Right cardiac atrium (tissue), 5 donors: ENCODE data around the gene FBLN1. TPM values are rescaled to one million over a fixed set of nuclear protein-coding genes. Genes with fewer than 3 reads are reported as not detected.

Experiments used
- ATAC-seq, 2 donors: fragments of 200-7000 bp; cut with Tn5 transposase; one replicate each; pipeline versions ENCODE4 v1.8.0 to v1.9.1; 2020; ENCODE audit warnings: moderate library complexity in 2 of 2, mild to moderate bottlenecking in 1 of 2
- DNase-seq, 3 donors: peaks; one replicate each; pipeline ENCODE4 v3.0.0-alpha.2; 2020
- H3K27ac ChIP-seq: one replicate; pipeline ENCODE4 v1.5.1; 2013; ENCODE audit warnings: mild to moderate bottlenecking, low read length, control low read depth, moderate library complexity
- H3K27me3 ChIP-seq: one replicate; pipeline ENCODE4 v1.6.1; 2013; ENCODE audit not compliant: control insufficient read depth, insufficient read depth
- H3K4me1 ChIP-seq: one replicate; pipeline ENCODE4 v1.6.1; 2013; ENCODE audit warnings: low read length; ENCODE audit not compliant: control insufficient read depth, insufficient read depth
- H3K4me3 ChIP-seq: one replicate; pipeline ENCODE4 v1.5.1; 2013; ENCODE audit warnings: low read length, control low read depth
- H3K9me3 ChIP-seq: one replicate; pipeline ENCODE4 v1.6.1; 2013; ENCODE audit warnings: low read length; ENCODE audit not compliant: control insufficient read depth
- WGBS: extraction: QIAGEN DNeasy Blood & Tissue Kit; methylation state at CpG from one replicate; pipeline ENCODE4 v1.1.7; 2013; 5-methylcytosine and 5-hydroxymethylcytosine counted together
- intact Hi-C, 4 donors: fragments of 100-400 bp; cut with DNase I; formaldehyde crosslinking; loops; one replicate each; pipeline versions ENCODE4 v1.11.0 to v1.14.0; 2022 to 2023
- polyA plus RNA-seq: library from polyadenylated mRNA; stranded (reverse); fragments of 200-250 nt; gene quantifications from one replicate; pipeline ENCODE4 v1.2.3, GENCODE V29; 2013
- total RNA-seq, 4 donors: library from RNA; stranded (reverse); fragmentation: NEBNext Ultra II Directional; extraction: Animal tissue kit (Norgen Biotek cat#: 25700); gene quantifications; one replicate each; pipeline ENCODE4 v1.2.1, GENCODE V29; 2021
- donor health status: healthy with polysubstance abuse.
- donor health status: DM: no; HTN: yes; CAD: no.
- donor health status: DM: no; HTN: no; CAD: no.
- donor health status: DM: no; HTN: yes; CAD: no; lungs with severe emphysema.
- donor health status: DM: yes; HTN: yes; CAD: no.

FBLN1 gene
- total and polyA plus RNA-seq, 5 donors: 228 to 456 (median 390) TPM

GRCh38 chr22:45476814-45477213, 25.9 kb upstream of the FBLN1 start:
- DNase-seq (no peak), ATAC-seq (no peak)
- Histone ChIP-seq H3K27ac (no peak overlapping the region), H3K27me3 (no peaks in the 10 kb centered on the region), H3K4me3 (no peak overlapping the region), H3K9me3 (no peaks in the 10 kb centered on the region), H3K4me1 (no peaks in the 10 kb centered on the region)
- intact Hi-C loops: no loop called here
- WGBS: 79% methylated on average over 6 of the region's 6 CpGs

GRCh38 chr22:45477366-45478107, 25.1 kb upstream of the FBLN1 start:
- Histone ChIP-seq H3K9me3 (no peaks in the 10 kb centered on the region), H3K27me3 (no peaks in the 10 kb centered on the region), H3K4me1 (no peaks in the 10 kb centered on the region), H3K4me3 (no peak overlapping the region), H3K27ac (no peak overlapping the region)
- WGBS: 79% methylated on average over 7 of the region's 7 CpGs
- ATAC-seq (peak; percentile 25 to 29), DNase-seq (no peak)
- intact Hi-C loops: no loop called here

- DNase-seq (no peak), ATAC-seq (peak; percentile 48 to 51)
- no peak overlapping the region for H3K27ac ChIP-seq
- H3K4me1 ChIP-seq: no peaks in the 10 kb centered on the region
- no peaks in the 10 kb centered on the region for H3K9me3 ChIP-seq
- no peaks in the 10 kb centered on the region for H3K27me3 ChIP-seq
- WGBS: 70% methylated on average over 11 of the region's 11 CpGs
- H3K4me3 ChIP-seq: no peak overlapping the region
- intact Hi-C loops: no loop called here
These were observed 24.4 kb upstream of the FBLN1 start for GRCh38 chr22:45478108-45478771.

- Histone ChIP-seq H3K9me3 (no peaks in the 10 kb centered on the region), H3K27me3 (no peaks in the 10 kb centered on the region), H3K4me1 (no peaks in the 10 kb centered on the region), H3K4me3 (no peak overlapping the region), H3K27ac (no peak overlapping the region)
- ATAC-seq (no peak), DNase-seq (no peak)
- WGBS: 63% methylated on average over 3 of the region's 3 CpGs
- intact Hi-C loops: no loop called here
These were observed 22.0 kb upstream of the FBLN1 start for GRCh38 chr22:45480717-45481116.

GRCh38 chr22:45481661-45482060, 21.0 kb upstream of the FBLN1 start:
- H3K4me3 ChIP-seq: no peak overlapping the region
- intact Hi-C loops: no loop called here
- no peak for DNase-seq
- WGBS: 73% methylated on average over 5 of the region's 5 CpGs
- no peak for ATAC-seq
- no peaks in the 10 kb centered on the region for H3K27me3 ChIP-seq
- H3K27ac ChIP-seq: no peak overlapping the region
- no peaks in the 10 kb centered on the region for H3K9me3 ChIP-seq
- H3K4me1 ChIP-seq: no peaks in the 10 kb centered on the region

GRCh38 chr22:45482169-45482568, 20.5 kb upstream of the FBLN1 start:
- H3K27ac ChIP-seq: no peak overlapping the region
- H3K4me1 ChIP-seq: no peaks in the 10 kb centered on the region
- intact Hi-C loops: no loop called here
- no peak for ATAC-seq
- H3K9me3 ChIP-seq: no peaks in the 10 kb centered on the region
- DNase-seq: no peak
- H3K4me3 ChIP-seq: no peak overlapping the region
- H3K27me3 ChIP-seq: no peaks in the 10 kb centered on the region
- 56% methylated on average over 2 of the region's 2 CpGs for WGBS

- Histone ChIP-seq H3K27me3 (no peaks in the 10 kb centered on the region), H3K4me3 (no peak overlapping the region), H3K4me1 (no peaks in the 10 kb centered on the region), H3K27ac (no peak overlapping the region), H3K9me3 (no peaks in the 10 kb centered on the region)
- ATAC-seq: no peak
- WGBS: 84% methylated on average over 2 of the region's 2 CpGs
- intact Hi-C loops: no loop called here
- DNase-seq: no peak
These were observed 19.4 kb upstream of the FBLN1 start for GRCh38 chr22:45483319-45483718.

GRCh38 chr22:45483918-45484499, 18.7 kb upstream of the FBLN1 start:
- Histone ChIP-seq H3K4me3 (no peak overlapping the region), H3K27ac (no peak overlapping the region), H3K4me1 (no peaks in the 10 kb centered on the region), H3K9me3 (no peaks in the 10 kb centered on the region), H3K27me3 (no peaks in the 10 kb centered on the region)
- intact Hi-C loops: no loop called here
- ATAC-seq: no peak
- no peak for DNase-seq
- WGBS: 68% methylated on average over 5 of the region's 5 CpGs

- no peaks in the 10 kb centered on the region for H3K9me3 ChIP-seq
- no peak for ATAC-seq
- intact Hi-C loops: no loop called here
- DNase-seq: no peak
- no peaks in the 10 kb centered on the region for H3K4me1 ChIP-seq
- no peak overlapping the region for H3K4me3 ChIP-seq
- no peak overlapping the region for H3K27ac ChIP-seq
- H3K27me3 ChIP-seq: no peaks in the 10 kb centered on the region
- WGBS: 68% methylated on average over 4 of the region's 4 CpGs
These were observed 17.9 kb upstream of the FBLN1 start for GRCh38 chr22:45484742-45485141.

- H3K27me3 ChIP-seq: no peaks in the 10 kb centered on the region
- H3K27ac ChIP-seq: no peak overlapping the region
- no peak for ATAC-seq
- no peak for DNase-seq
- no peaks in the 10 kb centered on the region for H3K4me1 ChIP-seq
- H3K4me3 ChIP-seq: no peak overlapping the region
- intact Hi-C loops: no loop called here
- 62% methylated on average over 4 of the region's 4 CpGs for WGBS
- no peaks in the 10 kb centered on the region for H3K9me3 ChIP-seq
These were observed 17.4 kb upstream of the FBLN1 start for GRCh38 chr22:45485261-45485660.

GRCh38 chr22:45488764-45489370, 13.8 kb upstream of the FBLN1 start:
- Histone ChIP-seq H3K4me1 (no peaks in the 10 kb centered on the region), H3K9me3 (no peaks in the 10 kb centered on the region), H3K4me3 (no peak overlapping the region), H3K27ac (no peak overlapping the region), H3K27me3 (no peaks in the 10 kb centered on the region)
- DNase-seq (no peak), ATAC-seq (no peak)
- WGBS: 90% methylated on average over 4 of the region's 4 CpGs
- intact Hi-C loops: no loop called here
